ENCODE data around the gene BRWD1. TPM values are rescaled to one million over a fixed set of nuclear protein-coding genes. Genes with fewer than 3 reads are reported as not detected.

The BRWD1 gene
- total RNA-seq, 2 donors from 2014 or later, result 43.2 to 83.8 TPM

GRCh38 chr21:39319814-39320332 is 6.4 kb upstream of the BRWD1 start:
- Histone ChIP-seq H3K36me3 (no peaks in the 10 kb centered on the region), H3K9me3 (no peaks in the 10 kb centered on the region), H3K27ac (no peak overlapping the region), H3K4me1 (replicated peaks) (no peaks in the 10 kb centered on the region), H3K27me3 (replicated peaks; ENCODE audit: insufficient read depth) (no peaks in the 10 kb centered on the region), H3K4me3 (no peak overlapping the region)
- intact Hi-C loops (cut with DNase I), result no loop called here
- WGBS, result 76% methylated on average over 3 of the region's 3 CpGs
- TF ChIP-seq POLR2AphosphoS5 (IDR thresholded peaks at IDR 0.05) (no peak), POLR2A (IDR thresholded peaks at IDR 0.05) (no peak), CTCF (IDR thresholded peaks at IDR 0.05) (no peak)
- no peak for DNase-seq (ENCODE audit: low spot score)

GRCh38 chr21:39319251-39319756 is 5.9 kb upstream of the BRWD1 start:
- H3K4me3 ChIP-seq, result no peak overlapping the region

GRCh38 chr21:39318091-39318959 is 4.9 kb upstream of the BRWD1 start:
- no peak overlapping the region for H3K27ac ChIP-seq
- no peaks in the 10 kb centered on the region for H3K27me3 ChIP-seq (replicated peaks; ENCODE audit: insufficient read depth)
- no peaks in the 10 kb centered on the region for H3K36me3 ChIP-seq
- intact Hi-C loops (cut with DNase I), result no loop called here
- H3K4me1 ChIP-seq (replicated peaks), result no peaks in the 10 kb centered on the region
- WGBS, result 90% methylated on average over 8 of the region's 8 CpGs
- DNase-seq (ENCODE audit: low spot score), result no peak
- no peak overlapping the region for H3K4me3 ChIP-seq
- no peaks in the 10 kb centered on the region for H3K9me3 ChIP-seq
- TF ChIP-seq CTCF (IDR thresholded peaks at IDR 0.05) (no peak), POLR2AphosphoS5 (IDR thresholded peaks at IDR 0.05) (no peak), POLR2A (IDR thresholded peaks at IDR 0.05) (no peak)

More at GRCh38 chr21:39319251-39319756, 5.9 kb upstream of the BRWD1 start:
- Histone ChIP-seq H3K4me1 (replicated peaks) (no peaks in the 10 kb centered on the region), H3K27me3 (replicated peaks; ENCODE audit: insufficient read depth) (no peaks in the 10 kb centered on the region), H3K27ac (no peak overlapping the region), H3K36me3 (no peaks in the 10 kb centered on the region), H3K9me3 (no peaks in the 10 kb centered on the region)
- DNase-seq (ENCODE audit: low spot score), result no peak
- TF ChIP-seq POLR2AphosphoS5 (IDR thresholded peaks at IDR 0.05), result no peak
- no peak for TF ChIP-seq CTCF (IDR thresholded peaks at IDR 0.05)
- no peak for TF ChIP-seq POLR2A (IDR thresholded peaks at IDR 0.05)
- intact Hi-C loops (cut with DNase I), result no loop called here
- 42% methylated on average over 6 of the region's 6 CpGs for WGBS

GRCh38 chr21:39317134-39318090 is 4.0 kb upstream of the BRWD1 start:
- H3K27me3 ChIP-seq (replicated peaks; ENCODE audit: insufficient read depth), result no peaks in the 10 kb centered on the region
- H3K9me3 ChIP-seq, result no peaks in the 10 kb centered on the region
- no peak overlapping the region for H3K4me3 ChIP-seq
- TF ChIP-seq POLR2A (IDR thresholded peaks at IDR 0.05) (no peak), POLR2AphosphoS5 (IDR thresholded peaks at IDR 0.05) (no peak), CTCF (IDR thresholded peaks at IDR 0.05) (no peak)
- H3K36me3 ChIP-seq, result no peaks in the 10 kb centered on the region
- H3K27ac ChIP-seq, result no peak overlapping the region
- no peaks in the 10 kb centered on the region for H3K4me1 ChIP-seq (replicated peaks)
- DNase-seq (ENCODE audit: low spot score), result no peak
- intact Hi-C loops (cut with DNase I), result no loop called here
- 72% methylated on average over 11 of the region's 11 CpGs for WGBS
